Activated CD8-positive, alpha-beta T cell treated with anti-CD3 and anti-CD28 coated beads for 36 hours (primary cell): ENCODE data around the gene THADA. TPM values are rescaled to one million over a fixed set of nuclear protein-coding genes. Genes with fewer than 3 reads are reported as not detected.

Experiments
- ATAC-seq: fragments of 200-7000 bp; cut with Tn5 transposase; one replicate; pipeline ENCODE4 v1.10.0; 2021; ENCODE audit warnings: mild to moderate bottlenecking, moderate library complexity
- CTCF ChIA-PET: fragments of 350-600 bp; sonication (Branson Sonifier 250); formaldehyde crosslinking; loops from one replicate; lab custom pipeline; 2021; ENCODE audit warnings: antibody characterized with exemption; lab: Charles Lee
- POLR2A ChIA-PET: fragments of 350-600 bp; sonication (Branson Sonifier 250); formaldehyde crosslinking; loops from one replicate; lab custom pipeline; 2021; ENCODE audit warnings: antibody characterized with exemption; lab: Charles Lee
- DNase-seq: peaks from one replicate; pipeline ENCODE4 v3.0.0-alpha.2; 2020
- H3K27ac Mint-ChIP-seq: one replicate; pipeline ENCODE4 v1.8.0; 2021; ENCODE audit warnings: mild to moderate bottlenecking, mixed read lengths
- H3K27me3 Mint-ChIP-seq: one replicate; pipeline ENCODE4 v1.8.0; 2021; ENCODE audit warnings: mixed read lengths
- H3K36me3 Mint-ChIP-seq: one replicate; pipeline ENCODE4 v1.8.0; 2021; ENCODE audit warnings: low read depth, mixed read lengths
- H3K4me1 Mint-ChIP-seq: one replicate; pipeline ENCODE4 v1.8.0; 2021; ENCODE audit warnings: low read depth, mixed read lengths
- H3K4me3 Mint-ChIP-seq: one replicate; pipeline ENCODE4 v1.8.0; 2021; ENCODE audit warnings: mild to moderate bottlenecking, moderate library complexity, mixed read lengths
- H3K9me3 Mint-ChIP-seq: one replicate; pipeline ENCODE4 v1.8.0; 2021; ENCODE audit warnings: mixed read lengths
- intact Hi-C: fragments of 100-400 bp; cut with micrococcal nuclease; formaldehyde crosslinking; loops from one replicate; pipeline ENCODE4 v1.10.0; 2022
- total RNA-seq, 2 experiments: library from RNA; stranded (reverse); gene quantifications; one replicate each; pipeline ENCODE4 v1.2.3, GENCODE V29; 2021
- TF ChIP-seq, protein P1 (sequence below): fragments of 200-600 bp; IDR thresholded peaks from one replicate; pipeline ENCODE4 v1.8.0; 2022; ENCODE audit warnings: antibody characterized with exemption, mild to moderate bottlenecking

Gene THADA
- total RNA-seq, 2 experiments from 2014 or later = 31.3 to 31.6 TPM

- no peak overlapping the region for H3K27ac Mint-ChIP-seq
- ATAC-seq (no peak), DNase-seq (no peak)
- peaks cover 56% of the 10 kb centered on the region for H3K4me1 Mint-ChIP-seq
- no peaks in the 10 kb centered on the region for H3K27me3 Mint-ChIP-seq
- no peak overlapping the region for H3K4me3 Mint-ChIP-seq
- no peaks in the 10 kb centered on the region for H3K36me3 Mint-ChIP-seq
- CTCF ChIA-PET = interaction anchor here (1.6 to 2.2 kb wide), 3 partner anchors 11 to 37 kb away, joined by 3 to 10 read pairs (median 8); no protein-coding TSS in a partner anchor
- TF ChIP-seq, protein P1, sequence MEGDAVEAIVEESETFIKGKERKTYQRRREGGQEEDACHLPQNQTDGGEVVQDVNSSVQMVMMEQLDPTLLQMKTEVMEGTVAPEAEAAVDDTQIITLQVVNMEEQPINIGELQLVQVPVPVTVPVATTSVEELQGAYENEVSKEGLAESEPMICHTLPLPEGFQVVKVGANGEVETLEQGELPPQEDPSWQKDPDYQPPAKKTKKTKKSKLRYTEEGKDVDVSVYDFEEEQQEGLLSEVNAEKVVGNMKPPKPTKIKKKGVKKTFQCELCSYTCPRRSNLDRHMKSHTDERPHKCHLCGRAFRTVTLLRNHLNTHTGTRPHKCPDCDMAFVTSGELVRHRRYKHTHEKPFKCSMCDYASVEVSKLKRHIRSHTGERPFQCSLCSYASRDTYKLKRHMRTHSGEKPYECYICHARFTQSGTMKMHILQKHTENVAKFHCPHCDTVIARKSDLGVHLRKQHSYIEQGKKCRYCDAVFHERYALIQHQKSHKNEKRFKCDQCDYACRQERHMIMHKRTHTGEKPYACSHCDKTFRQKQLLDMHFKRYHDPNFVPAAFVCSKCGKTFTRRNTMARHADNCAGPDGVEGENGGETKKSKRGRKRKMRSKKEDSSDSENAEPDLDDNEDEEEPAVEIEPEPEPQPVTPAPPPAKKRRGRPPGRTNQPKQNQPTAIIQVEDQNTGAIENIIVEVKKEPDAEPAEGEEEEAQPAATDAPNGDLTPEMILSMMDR = no peak
- peaks cover under 1% of the 10 kb centered on the region for H3K9me3 Mint-ChIP-seq
- POLR2A ChIA-PET = interaction anchor here (1.5 to 19.8 kb wide), 2 partner anchors 11 to 41 kb away, joined by 4 to 252 read pairs; partner anchors contain the start of gene ZFP36L2
- intact Hi-C loops = no loop called here
These were observed 414.9 kb downstream of the THADA start for GRCh38 chr2:43180897-43181296.

Other genes with a start within 250 kb of the THADA start
- under 1 TPM; 0.43 to 0.56 TPM for gene PLEKHH2, start 41.2 kb upstream of the THADA start, total RNA-seq
- gene C1GALT1C1L, start 80.4 kb upstream of the THADA start, total RNA-seq = under 1 TPM in 1 of 2 experiments, not detected in 1; 0.36 TPM
- gene DYNC2LI1, start 178.0 kb upstream of the THADA start, total RNA-seq = 1 to 10 TPM; 6.3 to 6.9 TPM
- gene ABCG5, start 242.8 kb upstream of the THADA start, total RNA-seq = not detected
- gene ABCG8, start 242.9 kb upstream of the THADA start, total RNA-seq = not detected